HG03354 (cell line): ENCODE data around the gene RARA.

ENCODE experiments used
- ATAC-seq: cut with Tn5 transposase; IDR thresholded peaks from one replicate; pipeline ENCODE4 v1.9.1; 2021; ENCODE audit warnings: mild to moderate bottlenecking; ENCODE audit not compliant: unreplicated experiment, poor library complexity, severe bottlenecking

RARA gene

GRCh38 chr17:40325156-40326013, 16.4 kb downstream of the RARA start:
- ATAC-seq, result no peak

GRCh38 chr17:40326014-40326831, 17.2 kb downstream of the RARA start:
- no peak for ATAC-seq

DNA sequence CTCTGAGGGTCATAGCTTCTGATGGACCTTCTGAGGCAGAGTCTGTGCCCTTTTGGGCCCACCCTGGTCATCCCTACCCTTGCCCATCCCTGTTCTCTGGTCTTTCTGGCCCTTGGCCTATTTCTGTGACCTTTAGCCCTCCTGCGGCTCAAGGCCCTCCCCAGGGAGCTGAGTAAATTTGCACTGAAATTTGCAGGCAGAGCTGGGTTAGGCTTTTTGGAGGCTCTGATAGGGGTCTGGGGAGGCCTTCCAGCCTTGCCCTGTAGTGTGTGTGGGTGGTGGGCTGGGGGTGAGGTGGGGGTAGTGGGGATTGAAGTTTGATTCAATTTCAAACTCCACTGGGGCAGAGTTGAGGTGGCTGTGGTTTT, 17.8 kb downstream of the RARA start:
- no peak for ATAC-seq

- ATAC-seq, result no peak
Observed at GRCh38 chr17:40327244-40327729, 18.3 kb downstream of the RARA start.

DNA sequence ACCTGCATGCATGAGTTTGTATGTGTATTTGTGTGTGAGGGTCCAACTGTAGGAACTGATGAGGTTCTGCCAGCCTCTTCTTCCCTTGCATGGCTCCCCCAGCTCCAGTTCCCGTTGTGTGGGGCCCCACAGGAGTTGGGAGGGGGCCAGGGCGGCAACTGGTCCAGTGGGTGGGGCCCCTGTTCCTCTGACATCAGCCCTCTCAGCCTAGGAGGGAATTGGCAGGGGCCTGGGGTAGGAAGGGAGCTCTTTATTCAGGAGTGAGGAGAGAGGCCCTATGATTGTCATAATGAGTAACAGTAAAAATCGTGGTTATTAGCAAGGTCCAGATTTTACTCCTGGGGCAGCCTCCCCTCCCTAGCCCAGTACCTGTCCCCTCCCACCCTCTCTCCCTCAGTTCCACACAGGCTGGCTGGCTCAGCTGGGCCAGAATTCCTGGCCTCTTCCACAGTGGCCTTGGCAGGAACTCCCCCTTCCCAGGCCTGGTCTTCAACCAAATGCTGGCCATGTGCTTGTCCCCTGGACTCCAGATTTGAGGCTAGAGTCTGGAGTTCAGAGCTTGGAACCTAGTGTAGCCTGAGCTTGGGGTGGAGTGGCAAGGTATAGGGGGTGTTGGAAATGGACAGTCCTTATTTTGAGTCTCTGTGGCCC, 18.9 kb downstream of the RARA start:
- no peak for ATAC-seq

DNA sequence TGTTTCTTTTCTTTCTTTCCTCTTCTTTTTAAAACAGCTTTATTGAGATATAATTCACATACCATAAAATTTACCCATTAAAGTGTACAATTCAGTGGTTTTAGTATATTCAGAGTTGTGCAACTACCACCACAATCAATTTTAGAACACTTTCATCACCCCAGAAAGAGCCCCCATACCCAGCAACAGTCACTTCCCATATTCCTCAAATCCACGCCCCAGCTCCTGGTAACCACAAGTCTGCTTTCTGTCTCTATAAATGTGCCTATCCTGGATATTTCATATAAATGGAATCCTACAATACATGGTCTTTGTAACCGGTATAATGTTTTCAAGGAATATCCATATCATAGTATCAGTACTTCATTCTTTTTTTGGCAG, 19.4 kb downstream of the RARA start:
- ATAC-seq, result no peak

GRCh38 chr17:40329839-40330794, 21.1 kb downstream of the RARA start:
- no peak for ATAC-seq

DNA sequence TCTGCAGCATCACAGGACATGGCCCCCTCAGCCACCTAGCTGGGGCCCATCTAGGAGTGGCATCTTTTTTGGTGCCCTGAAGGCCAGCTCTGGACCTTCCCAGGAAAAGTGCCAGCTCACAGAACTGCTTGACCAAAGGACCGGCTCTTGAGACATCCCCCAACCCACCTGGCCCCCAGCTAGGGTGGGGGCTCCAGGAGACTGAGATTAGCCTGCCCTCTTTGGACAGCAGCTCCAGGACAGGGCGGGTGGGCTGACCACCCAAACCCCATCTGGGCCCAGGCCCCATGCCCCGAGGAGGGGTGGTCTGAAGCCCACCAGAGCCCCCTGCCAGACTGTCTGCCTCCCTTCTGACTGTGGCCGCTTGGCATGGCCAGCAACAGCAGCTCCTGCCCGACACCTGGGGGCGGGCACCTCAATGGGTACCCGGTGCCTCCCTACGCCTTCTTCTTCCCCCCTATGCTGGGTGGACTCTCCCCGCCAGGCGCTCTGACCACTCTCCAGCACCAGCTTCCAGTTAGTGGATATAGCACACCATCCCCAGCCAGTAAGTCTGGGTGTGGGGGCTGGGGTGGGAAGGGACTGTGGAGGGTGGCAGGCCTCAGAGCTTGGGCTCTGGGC, 22.0 kb downstream of the RARA start:
- no peak for ATAC-seq

DNA sequence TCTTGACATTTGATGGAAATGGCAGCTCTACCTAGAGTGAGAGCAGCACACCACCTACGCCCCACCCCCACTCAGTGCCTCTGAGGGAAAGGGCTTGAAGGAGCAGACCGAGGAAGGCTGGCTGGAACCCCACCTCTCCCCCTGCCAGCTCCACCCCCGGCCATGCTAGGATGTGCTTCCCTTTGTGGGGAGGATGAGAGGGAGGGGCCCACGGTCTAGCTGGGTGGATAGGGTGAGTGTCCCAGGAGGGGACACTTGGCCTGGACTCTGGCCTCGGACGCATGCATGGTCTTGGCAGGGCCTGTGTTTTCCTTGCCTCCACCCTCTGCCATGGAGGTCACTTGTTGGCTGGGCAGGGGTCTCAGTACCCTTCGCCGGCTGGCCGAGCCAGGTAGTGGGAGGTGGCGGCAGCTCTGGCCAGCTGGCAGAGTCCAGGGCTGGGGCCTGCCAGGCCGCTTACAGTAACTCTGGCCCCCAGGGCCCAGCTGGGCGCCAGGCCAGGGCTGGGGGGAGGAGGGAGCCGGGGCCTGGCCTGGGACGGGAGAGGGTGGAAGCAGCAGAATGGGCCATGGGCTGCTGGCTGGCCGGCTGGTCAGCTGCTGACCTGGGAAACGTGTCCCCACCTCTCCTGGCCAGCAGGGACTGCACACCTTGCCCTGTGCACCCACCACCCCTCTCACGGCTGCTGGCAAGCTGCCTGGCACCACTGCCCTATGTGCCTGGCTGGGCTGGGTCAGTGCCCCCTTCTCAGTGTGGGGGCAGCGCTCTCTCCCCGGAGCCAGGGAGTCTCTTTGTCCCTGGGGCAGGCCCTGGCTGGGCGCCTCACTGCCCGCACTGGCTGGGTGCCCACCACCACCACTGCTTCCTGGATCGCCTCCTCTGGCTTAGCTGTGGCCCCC, 23.0 kb downstream of the RARA start:
- no peak for ATAC-seq

DNA sequence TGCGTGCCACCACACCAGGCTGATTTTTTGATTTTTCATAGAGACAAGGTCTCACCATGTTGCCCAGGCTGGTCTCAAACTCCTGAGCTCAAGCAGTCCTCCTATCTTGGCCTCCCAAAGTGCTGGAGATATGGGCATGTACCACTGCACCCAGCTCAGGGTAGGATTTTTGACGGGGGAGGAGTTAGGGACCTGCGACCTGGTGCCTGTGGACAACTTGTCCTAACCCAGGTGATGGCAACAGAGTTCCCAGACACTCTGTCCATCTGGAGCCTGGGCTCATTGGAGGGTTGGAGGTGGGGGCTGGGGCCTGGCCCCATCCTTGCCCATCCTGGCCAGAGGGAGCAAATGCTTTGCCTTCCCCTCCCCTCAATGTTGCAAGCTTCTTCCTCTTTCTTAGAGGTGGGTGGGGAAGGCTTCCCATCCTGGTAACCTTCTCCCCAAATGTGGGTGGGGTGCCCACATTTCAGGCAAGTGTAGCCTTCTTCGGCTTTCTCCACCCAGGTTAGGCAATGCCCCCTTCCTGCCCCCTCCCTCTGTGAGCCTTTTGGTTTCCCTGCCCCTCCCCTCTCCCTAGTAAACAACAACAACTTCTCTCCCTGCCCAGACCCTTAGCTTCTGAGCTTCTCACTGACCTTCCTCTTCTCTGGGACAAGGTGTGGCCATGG, 24.9 kb downstream of the RARA start:
- no peak for ATAC-seq

DNA sequence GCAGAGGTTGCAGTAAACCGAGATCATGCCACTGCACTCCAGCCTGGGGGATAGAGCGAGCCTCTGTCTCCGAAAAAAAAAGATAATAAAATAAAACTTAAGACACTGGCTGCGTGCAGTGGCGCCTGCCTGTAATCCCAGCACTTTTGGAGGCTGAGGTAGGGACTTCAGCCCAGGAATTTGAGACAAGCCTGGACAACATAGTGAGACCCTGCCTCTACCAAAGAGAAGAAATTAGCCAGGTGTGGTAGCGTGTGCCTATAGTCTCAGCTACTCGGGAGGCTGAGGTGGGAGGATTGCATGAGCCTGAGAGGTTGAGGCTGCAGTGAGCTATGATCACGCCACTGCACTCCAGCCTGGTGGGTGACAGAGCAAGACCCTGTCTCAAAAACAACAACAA, 26.6 kb downstream of the RARA start:
- ATAC-seq, result no peak

- ATAC-seq, result no peak
Observed at GRCh38 chr17:40337351-40337750, 28.4 kb downstream of the RARA start.

DNA sequence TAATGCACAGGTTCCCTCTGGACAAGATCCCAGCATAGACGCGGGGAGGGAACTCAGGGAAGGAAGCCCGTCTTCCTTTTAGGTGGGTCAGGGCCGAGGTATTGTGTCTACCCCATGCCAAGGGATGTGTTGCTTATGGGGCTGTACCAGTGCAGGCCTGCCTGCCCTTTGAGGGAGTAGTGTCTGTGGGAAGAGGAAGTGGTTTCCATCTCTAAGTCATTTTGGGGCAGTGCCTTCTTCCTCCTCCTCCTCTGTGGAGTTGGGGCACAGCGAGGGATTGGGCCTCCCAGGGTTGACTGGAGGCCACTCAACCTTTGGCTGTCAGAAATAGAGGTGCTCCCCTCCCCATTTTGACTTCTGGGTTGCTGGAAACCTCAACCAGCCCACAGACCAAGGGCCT, 29.1 kb downstream of the RARA start:
- no peak for ATAC-seq

GRCh38 chr17:40338941-40339649, 30.1 kb downstream of the RARA start:
- ATAC-seq, result no peak

DNA sequence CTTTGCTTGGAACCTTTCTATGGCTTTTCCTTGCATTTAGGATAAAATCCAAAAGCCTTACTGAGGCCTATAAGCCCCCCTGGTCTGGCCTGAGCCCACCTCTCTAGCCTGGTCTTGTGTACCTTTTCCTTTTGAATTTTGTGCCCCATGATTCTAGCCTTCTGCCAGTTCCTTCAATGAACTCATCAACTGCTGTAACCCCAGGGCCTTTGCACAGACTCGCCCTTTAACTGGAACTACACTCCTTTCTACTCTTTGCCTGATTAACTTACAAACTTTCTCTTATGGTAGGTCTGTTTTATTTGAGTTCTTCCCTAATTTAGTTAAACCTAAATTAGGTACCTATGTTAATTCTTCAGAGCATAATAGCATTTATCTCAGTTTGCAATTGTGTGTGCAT, 31.3 kb downstream of the RARA start:
- ATAC-seq, result no peak

DNA sequence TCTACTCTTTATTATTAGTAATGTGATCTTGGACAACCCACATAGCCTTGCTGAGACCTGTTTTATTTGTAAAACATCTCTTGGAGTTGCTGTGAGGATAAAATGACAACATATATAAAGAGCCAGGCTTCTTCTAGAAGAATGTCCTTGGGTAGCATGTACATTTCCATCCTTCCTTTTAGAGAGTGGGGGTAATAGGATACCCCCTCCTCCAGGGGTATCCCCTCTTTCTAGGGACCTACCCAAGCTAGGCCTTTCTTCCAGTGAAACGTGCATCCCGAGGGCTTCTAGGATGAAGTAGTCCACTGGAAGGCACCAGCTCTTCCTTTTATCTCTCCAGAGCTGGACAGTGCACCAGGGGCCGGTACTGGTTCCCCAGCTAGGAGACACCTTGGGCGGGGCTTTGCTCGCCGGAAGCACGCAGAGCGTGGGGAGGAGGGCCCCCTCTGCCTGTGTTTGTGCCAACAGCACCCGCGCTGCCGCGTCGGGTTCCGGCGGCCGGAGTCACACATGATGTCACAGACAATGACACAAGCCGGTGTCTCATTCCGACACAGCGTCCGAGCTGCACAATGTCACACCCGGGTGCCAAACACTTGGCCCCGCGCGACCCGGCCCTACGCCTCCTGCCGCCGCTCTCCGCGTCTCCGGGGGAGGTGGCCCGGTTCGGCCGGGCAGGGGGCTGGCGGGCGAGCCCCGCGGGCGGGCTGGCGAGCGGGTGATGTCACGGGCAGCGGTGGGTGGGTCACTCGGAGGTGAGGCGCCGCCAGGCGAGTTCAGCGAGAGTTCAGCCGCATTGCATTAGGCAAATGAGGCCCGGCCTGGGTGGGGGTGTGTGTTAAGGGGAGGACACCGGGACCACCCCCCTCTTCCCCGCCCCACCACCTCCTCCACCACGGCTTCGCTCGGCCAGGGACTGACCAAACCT, 32.2 kb downstream of the RARA start:
- peak; percentile 76 for ATAC-seq
